BJ (cell line): ENCODE measurements around the gene LCN6. TPM values are rescaled to one million over a fixed set of nuclear protein-coding genes. Genes with fewer than 3 reads are reported as not detected.
"Not testable (repeated sequence)": the region's sequence is repeated elsewhere in the genome, so short reads cannot be mapped to it uniquely, and the experiment has no call there.

ENCODE experiments used
- CTCF ChIA-PET: fragments of 350-600 bp; formaldehyde crosslinking; extraction: SDS; loops from one replicate; lab custom pipeline; 2021; ENCODE audit warnings: antibody characterized with exemption, inconsistent platforms; lab: Yijun Ruan, JAX
- POLR2A ChIA-PET: fragments of 300-600 bp; sonication (Branson Sonifier 250); formaldehyde crosslinking; extraction: SDS; loops from one replicate; lab custom pipeline; 2021; ENCODE audit warnings: antibody characterized with exemption; lab: Charles Lee
- DNase-seq: peaks from one replicate; pipeline ENCODE4 v3.0.0-alpha.2; 2011; ENCODE audit warnings: low read depth
- H3K27me3 ChIP-seq: 2 replicates; pipeline ENCODE4 v1.6.0; 2011; ENCODE audit warnings: low read length; ENCODE audit not compliant: control insufficient read depth, insufficient read depth
- H3K36me3 ChIP-seq: 2 replicates; pipeline ENCODE4 v1.5.1; 2011; ENCODE audit warnings: low read length; ENCODE audit not compliant: control insufficient read depth, insufficient read depth
- H3K4me3 ChIP-seq: 2 replicates; pipeline ENCODE4 v1.5.1; 2011; ENCODE audit warnings: low read depth, mild to moderate bottlenecking, control low read depth, low read length
- polyA plus RNA-seq: library from polyadenylated mRNA; depleted of rRNA; stranded (reverse); fragments of >200 nt; gene quantifications from 2 replicates; pipeline ENCODE4 v1.2.3, GENCODE V29; 2011
- TF ChIP-seq, protein P1 (sequence below): IDR thresholded peaks from 2 replicates; pipeline ENCODE4 v1.5.1; 2011; ENCODE audit warnings: low read depth, mild to moderate bottlenecking, control low read depth, inconsistent platforms, low read length, moderate library complexity; ENCODE audit not compliant: insufficient read depth

Gene LCN6
- polyA plus RNA-seq, 1 experiment, result not detected

DNA sequence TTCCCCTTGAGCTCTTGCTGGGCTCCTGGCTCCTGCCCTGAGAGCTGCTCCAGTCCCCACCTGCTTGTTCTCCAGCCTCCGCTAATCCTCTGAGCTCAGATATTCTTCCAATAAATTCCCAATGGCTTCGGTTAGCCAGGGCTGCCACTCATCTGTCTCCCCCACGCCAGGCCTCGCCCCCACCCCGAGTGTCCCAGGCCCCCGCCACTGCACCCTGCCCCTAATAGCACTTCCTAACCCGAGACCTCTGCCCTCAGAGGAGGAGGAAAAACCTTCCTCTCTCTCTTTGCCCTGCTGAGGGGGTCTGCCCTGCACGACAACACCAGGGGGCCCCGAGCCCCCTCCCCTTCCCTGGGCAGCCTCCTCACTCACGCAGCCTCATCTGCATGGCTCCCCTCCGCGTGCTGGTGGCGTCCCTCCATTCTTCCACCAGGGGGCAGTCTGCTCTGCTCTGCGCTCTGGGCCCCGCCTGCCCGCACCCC, 21.4 kb upstream of the LCN6 start:
- H3K36me3 ChIP-seq, result no peaks in the 10 kb centered on the region
- TF ChIP-seq, protein P1, sequence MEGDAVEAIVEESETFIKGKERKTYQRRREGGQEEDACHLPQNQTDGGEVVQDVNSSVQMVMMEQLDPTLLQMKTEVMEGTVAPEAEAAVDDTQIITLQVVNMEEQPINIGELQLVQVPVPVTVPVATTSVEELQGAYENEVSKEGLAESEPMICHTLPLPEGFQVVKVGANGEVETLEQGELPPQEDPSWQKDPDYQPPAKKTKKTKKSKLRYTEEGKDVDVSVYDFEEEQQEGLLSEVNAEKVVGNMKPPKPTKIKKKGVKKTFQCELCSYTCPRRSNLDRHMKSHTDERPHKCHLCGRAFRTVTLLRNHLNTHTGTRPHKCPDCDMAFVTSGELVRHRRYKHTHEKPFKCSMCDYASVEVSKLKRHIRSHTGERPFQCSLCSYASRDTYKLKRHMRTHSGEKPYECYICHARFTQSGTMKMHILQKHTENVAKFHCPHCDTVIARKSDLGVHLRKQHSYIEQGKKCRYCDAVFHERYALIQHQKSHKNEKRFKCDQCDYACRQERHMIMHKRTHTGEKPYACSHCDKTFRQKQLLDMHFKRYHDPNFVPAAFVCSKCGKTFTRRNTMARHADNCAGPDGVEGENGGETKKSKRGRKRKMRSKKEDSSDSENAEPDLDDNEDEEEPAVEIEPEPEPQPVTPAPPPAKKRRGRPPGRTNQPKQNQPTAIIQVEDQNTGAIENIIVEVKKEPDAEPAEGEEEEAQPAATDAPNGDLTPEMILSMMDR, result peak; percentile 58
- POLR2A ChIA-PET, result no interaction called here
- CTCF ChIA-PET, result interaction anchor here (0.6 to 1.6 kb wide), 8 partner anchors 8 to 265 kb away, joined by 3 to 9 read pairs (median 3); partner anchors contain the start of gene LCN10
- H3K4me3 ChIP-seq, result no peak overlapping the region
- H3K27me3 ChIP-seq, result peaks cover 5% of the 10 kb centered on the region
- no peak for DNase-seq

DNA sequence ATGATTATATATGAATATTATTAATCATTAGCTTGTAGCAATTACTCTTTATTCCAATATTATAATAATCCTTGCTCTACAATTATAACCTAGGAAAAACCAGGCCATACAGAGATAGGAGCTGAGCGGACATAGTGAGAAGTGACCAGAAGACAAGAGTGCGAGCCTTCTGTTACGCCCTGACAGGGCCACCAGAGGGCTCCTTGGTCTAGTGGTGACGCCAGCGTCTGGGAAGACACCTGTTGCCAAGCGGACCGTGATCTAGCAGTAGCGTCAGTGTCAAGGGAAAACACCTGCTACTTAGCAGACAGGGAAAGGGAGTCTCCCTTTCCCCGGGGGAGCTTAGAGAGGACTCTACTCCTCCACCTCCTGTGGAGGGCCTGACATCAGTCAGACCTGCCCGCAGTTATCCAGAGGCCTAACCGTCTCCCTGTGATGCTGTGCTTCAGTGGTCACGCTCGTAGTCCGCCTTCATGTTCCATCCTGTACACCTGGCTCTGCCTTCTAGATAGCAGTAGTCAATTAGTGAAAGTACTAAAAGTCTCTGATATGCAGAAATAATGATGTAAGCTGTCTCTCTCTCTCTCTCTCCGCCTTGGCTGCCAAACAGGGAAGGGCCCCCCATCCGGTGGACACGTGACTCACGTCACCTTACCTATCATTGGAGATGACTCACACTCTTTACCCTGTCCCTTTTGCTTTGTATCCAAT, 18.2 kb upstream of the LCN6 start:
- H3K27me3 ChIP-seq, H3K36me3 ChIP-seq, POLR2A ChIA-PET, H3K4me3 ChIP-seq, DNase-seq: not testable (repeated sequence)
- CTCF ChIA-PET, result interaction anchor here (0.6 to 1.9 kb wide), 11 partner anchors 8 to 364 kb away, joined by 3 to 7 read pairs (median 4); partner anchors contain the start of genes LCN8 and TMEM141
- TF ChIP-seq, protein P1, result peak; percentile 49

- POLR2A ChIA-PET, H3K36me3 ChIP-seq, H3K4me3 ChIP-seq, H3K27me3 ChIP-seq, DNase-seq: not testable (repeated sequence)
- CTCF ChIA-PET, result interaction anchor here (0.6 to 1.9 kb wide), 9 partner anchors 8 to 269 kb away, joined by 3 to 7 read pairs (median 4); partner anchors contain the start of genes LCN8 and TMEM141
These were observed 17.6 kb upstream of the LCN6 start for GRCh38 chr9:136765745-136766409.

DNA sequence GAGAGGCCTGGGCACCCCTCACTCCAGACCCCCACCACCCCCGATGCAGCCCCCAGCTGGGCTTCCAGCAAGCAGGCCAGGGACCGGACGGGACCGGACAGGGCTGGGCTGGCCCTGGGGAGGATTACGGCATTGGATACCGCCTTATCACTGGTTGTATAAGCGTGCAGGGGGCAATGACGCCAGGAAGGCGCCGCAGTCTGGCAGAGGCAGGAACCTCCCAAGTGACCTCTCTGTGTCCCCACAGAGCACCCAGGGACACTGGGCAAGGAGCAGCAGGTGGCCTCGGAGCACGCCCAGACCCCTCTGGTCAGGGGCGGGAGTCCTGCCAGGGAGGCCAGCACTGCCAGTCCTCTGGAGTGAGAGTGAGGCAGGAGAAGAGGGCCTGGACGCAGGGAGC, 16.7 kb upstream of the LCN6 start:
- no peak for DNase-seq
- Histone ChIP-seq H3K36me3 (no peaks in the 10 kb centered on the region), H3K4me3 (no peak overlapping the region), H3K27me3 (peaks cover 6% of the 10 kb centered on the region)
- CTCF ChIA-PET, result interaction anchor here (1.9 kb wide), 1 partner anchor 15 kb away, joined by 6 read pairs; no protein-coding TSS in a partner anchor
- TF ChIP-seq, protein P1, result no peak
- POLR2A ChIA-PET, result no interaction called here

DNA sequence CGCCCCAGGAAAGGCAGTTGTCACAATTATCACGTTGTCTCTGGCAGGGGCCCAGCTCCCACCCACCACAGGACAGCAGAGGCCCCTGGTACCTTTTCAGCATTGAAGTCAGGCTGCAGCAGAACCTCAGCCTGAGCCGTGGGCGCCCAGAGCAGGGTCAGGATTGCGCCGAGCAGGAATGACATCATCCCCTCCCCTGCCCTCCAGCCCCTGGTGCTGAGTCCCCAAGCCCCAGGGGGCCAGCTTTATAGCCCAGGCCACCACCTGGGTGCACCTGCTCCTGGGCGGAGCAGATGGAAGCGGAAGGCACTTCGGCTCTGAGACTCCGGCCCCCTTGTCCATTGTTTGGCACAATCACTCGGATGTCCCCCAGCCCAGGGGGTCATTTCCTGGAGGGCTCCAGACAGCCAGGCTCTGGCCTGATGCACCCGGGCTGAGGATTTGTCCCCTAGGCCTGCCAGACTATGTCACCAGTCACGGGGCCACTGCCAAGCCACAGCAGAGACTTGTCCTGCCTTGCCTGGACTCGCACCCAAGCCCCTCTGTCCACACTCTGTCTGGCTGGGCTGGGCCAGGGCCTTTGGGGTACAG, 16.1 kb upstream of the LCN6 start, which contains the start of gene LCN15:
Gene LCN15, minus strand, starts transcription at position 218 of the 591 bp plus-strand sequence. Its CDS starts 30 bp downstream, at position 188.
- H3K4me3 ChIP-seq, result no peak within 1 kb of the TSS
- H3K36me3 ChIP-seq, result no peaks in the 10 kb centered on the region
- CTCF ChIA-PET, result no interaction called here
- POLR2A ChIA-PET, result no interaction called here
- peaks cover 6% of the 10 kb centered on the region for H3K27me3 ChIP-seq
- TF ChIP-seq, protein P1, result no peak
- no peak for DNase-seq
